GM12878 (cell line): ENCODE data around the gene MTFR1L. TPM values are rescaled to one million over a fixed set of nuclear protein-coding genes. Genes with fewer than 3 reads are reported as not detected.

ENCODE experiments used
- ATAC-seq: fragments of 200-7000 bp; cut with Tn5 transposase; 3 replicates; pipeline ENCODE4 v1.9.1; 2020; ENCODE audit warnings: mild to moderate bottlenecking, moderate library complexity
- BruUV-seq: library from RNA; stranded (reverse); fragments of 400-500 nt; replicated peaks from 2 replicates; lab custom pipeline; 2021; lab: Mats Ljungman, UMichigan
- CTCF ChIA-PET: fragments of 300-600 bp; sonication (Branson Sonifier 250); formaldehyde crosslinking; extraction: SDS; loops from one replicate; lab custom pipeline; 2021; ENCODE audit warnings: inconsistent platforms; lab: Yijun Ruan, JAX
- POLR2A ChIA-PET: fragments of 350-600 bp; formaldehyde crosslinking; extraction: SDS; loops from one replicate; lab custom pipeline; 2021; ENCODE audit warnings: inconsistent platforms; lab: Charles Lee
- RAD21 ChIA-PET: fragments of 300-600 bp; sonication (Branson Sonifier 250); formaldehyde crosslinking; loops from one replicate; lab custom pipeline; 2023; ENCODE audit warnings: antibody characterized with exemption; ENCODE audit not compliant: unreplicated experiment; lab: Charles Lee
- SMC1A ChIA-PET: fragments of 300-600 bp; sonication (Branson Sonifier 250); formaldehyde crosslinking; loops from one replicate; lab custom pipeline; 2023; ENCODE audit not compliant: unreplicated experiment, uncharacterized antibody; lab: Charles Lee
- DNase-seq: peaks from one replicate; pipeline ENCODE4 v3.0.0-alpha.2; 2011; ENCODE audit warnings: low read depth, low spot score
- FAIRE-seq: peaks from 3 replicates; lab custom pipeline; 2011; peaks lifted over from hg19 to GRCh38; lab: Jason Lieb, UNC
- H2AFZ ChIP-seq: 2 replicates; pipeline ENCODE4 v1.6.0; 2011; ENCODE audit warnings: low read depth, low read length, control low read depth; ENCODE audit not compliant: control insufficient read depth
- H3K27ac ChIP-seq: 2 replicates; pipeline ENCODE4 v1.5.1; 2011; ENCODE audit warnings: control low read depth; ENCODE audit not compliant: control insufficient read depth, insufficient read depth
- H3K27me3 ChIP-seq, 2 experiments: replicated peaks in 1 of 2; 2 replicates each; pipeline versions ENCODE4 v1.6.0 to v1.6.1; 2011; ENCODE audit warnings: low read length in 1 of 2; ENCODE audit not compliant: control insufficient read depth in 2 of 2, insufficient read depth in 2 of 2
- H3K36me3 ChIP-seq, 2 experiments: 2 replicates each; pipeline ENCODE4 v1.5.1; 2011; ENCODE audit warnings: low read length in 1 of 2; ENCODE audit not compliant: control insufficient read depth in 2 of 2, insufficient read depth in 2 of 2
- H3K4me1 ChIP-seq: 2 replicates; pipeline ENCODE4 v1.6.1; 2011; ENCODE audit warnings: mild to moderate bottlenecking, low read length, moderate library complexity, mixed read lengths; ENCODE audit not compliant: control insufficient read depth, insufficient read depth
- H3K4me2 ChIP-seq: 2 replicates; pipeline ENCODE4 v1.6.0; 2011; ENCODE audit warnings: control low read depth; ENCODE audit not compliant: control insufficient read depth, insufficient read depth
- H3K4me3 ChIP-seq: fragments of 200-600 bp; sonication (generic); 2 replicates; pipeline ENCODE4 v1.5.1; 2016
- H3K79me2 ChIP-seq: 2 replicates; pipeline ENCODE4 v1.6.0; 2011; ENCODE audit warnings: low read length; ENCODE audit not compliant: control insufficient read depth, insufficient read depth
- H3K9ac ChIP-seq: 2 replicates; pipeline ENCODE4 v1.8.0; 2011; ENCODE audit warnings: low read length, control low read depth, mixed read lengths; ENCODE audit not compliant: control insufficient read depth, insufficient read depth
- H3K9me3 ChIP-seq: replicated peaks from 3 replicates; pipeline ENCODE4 v1.5.1; 2011; ENCODE audit warnings: mild to moderate bottlenecking, low read length; ENCODE audit not compliant: control insufficient read depth, insufficient read depth
- H4K20me1 ChIP-seq: 2 replicates; pipeline ENCODE4 v1.6.0; 2011; ENCODE audit not compliant: control insufficient read depth, insufficient read depth
- CBX3 ChIP-seq: fragments of 200-600 bp; sonication (generic); IDR thresholded peaks from 2 replicates; pipeline ENCODE4 v1.6.1; 2016; ENCODE audit warnings: low read depth, borderline replicate concordance
- EGR1 ChIP-seq, 2 experiments: IDR thresholded peaks; 1 replicate in 1 of 2; 2 replicates in 1 of 2; pipeline ENCODE4 v1.6.1; 2011 to 2012; ENCODE audit warnings: low read depth in 2 of 2, low read length in 2 of 2, borderline replicate concordance in 1 of 2, mild to moderate bottlenecking in 1 of 2, moderate library complexity in 1 of 2
- HCFC1 ChIP-seq: fragments of 150-350 bp; IDR thresholded peaks from 2 replicates; pipeline ENCODE4 v1.6.1; 2014; ENCODE audit warnings: low read length
- IKZF2 ChIP-seq, 2 experiments: fragments of 450-650 bp; IDR thresholded peaks; 2 replicates each; pipeline ENCODE4 v1.6.1; 2017; ENCODE audit warnings: mild to moderate bottlenecking in 2 of 2, moderate library complexity in 2 of 2
- IRF4 ChIP-seq: IDR thresholded peaks from 2 replicates; pipeline ENCODE4 v1.6.1; 2011; ENCODE audit warnings: low read depth, low read length
- JUND ChIP-seq: IDR thresholded peaks from 2 replicates; pipeline ENCODE4 v1.6.1; 2012; ENCODE audit warnings: low read depth, mild to moderate bottlenecking, low read length, improper control_type of control experiment, moderate library complexity
- KAT2A ChIP-seq: conservative IDR thresholded peaks from 2 replicates; pipeline ENCODE4 v1.6.1; 2011; ENCODE audit warnings: low read depth, low read length; ENCODE audit not compliant: control insufficient read depth
- NFYB ChIP-seq: IDR thresholded peaks from 2 replicates; pipeline ENCODE4 v1.6.1; 2011; ENCODE audit warnings: low read depth, mild to moderate bottlenecking, low read length, improper control_type of control experiment, moderate library complexity; ENCODE audit not compliant: insufficient read depth
- NRF1 ChIP-seq: conservative IDR thresholded peaks from 2 replicates; pipeline ENCODE4 v1.6.1; 2011; ENCODE audit warnings: mild to moderate bottlenecking, low read depth, low read length, improper control_type of control experiment
- RCOR1 ChIP-seq: conservative IDR thresholded peaks from 2 replicates; pipeline ENCODE4 v1.6.1; 2012; ENCODE audit warnings: low read depth, low read length, improper control_type of control experiment
- RUNX3 ChIP-seq: IDR thresholded peaks from 2 replicates; pipeline ENCODE4 v1.6.1; 2012; ENCODE audit warnings: low read length, inconsistent platforms
- YY1 ChIP-seq: IDR thresholded peaks from 2 replicates; pipeline ENCODE4 v1.6.1; 2011; ENCODE audit warnings: low read depth, mild to moderate bottlenecking, low read length
- ZNF217 ChIP-seq: fragments of 450-650 bp; IDR thresholded peaks from 2 replicates; pipeline ENCODE4 v1.6.1; 2017; ENCODE audit warnings: antibody characterized with exemption, mild to moderate bottlenecking
- ZSCAN29 ChIP-seq: fragments of 450-650 bp; IDR thresholded peaks from 2 replicates; pipeline ENCODE4 v1.6.1; 2017; ENCODE audit warnings: mild to moderate bottlenecking, moderate library complexity
- WGBS: methylation state at CpG from one replicate; pipeline ENCODE4 v1.1.6; 2016; ENCODE audit warnings: low lambda C conversion rate; ENCODE audit not compliant: insufficient replicate concordance, insufficient coverage; ENCODE audit errors: missing lambda C conversion rate; 5-methylcytosine and 5-hydroxymethylcytosine counted together
- in situ Hi-C: fragments of 300-500 bp; cut with MboI; formaldehyde crosslinking; loops from 9 replicates; pipeline ENCODE4 v1.14.3; 2018; ENCODE audit warnings: mixed read lengths
- intact Hi-C: fragments of 100-400 bp; cut with micrococcal nuclease; formaldehyde crosslinking; loops from one replicate; pipeline ENCODE4 v1.14.2; 2022; ENCODE audit not compliant: unreplicated experiment
- polyA plus RNA-seq, 11 experiments: library from polyadenylated mRNA; depleted of rRNA in 4 of 11; unstranded in 6 of 11; stranded (reverse) in 5 of 11; fragments of >200 nt; fragmentation: Nextera tagmentation in 4 of 11; fragmentation: Illumina TruSeq in 1 of 11; extraction: Ambion mirVana in 4 of 11; extraction: Trizol in 1 of 11; gene quantifications; 1 replicate in 1 of 11; 2 replicates in 10 of 11; pipeline versions ENCODE4 v1.2.1 to v1.2.3, GENCODE V29; 2011 to 2016; ENCODE audit warnings: inconsistent platforms in 2 of 11, missing spikeins in 2 of 11, low read depth in 1 of 11
- total RNA-seq, 4 experiments: library from RNA; depleted of rRNA in 3 of 4; stranded (reverse); fragments of >200 nt in 3 of 4; fragmentation: Illumina TruSeq in 1 of 4; extraction: Trizol in 1 of 4; gene quantifications; 2 replicates each; pipeline versions ENCODE4 v1.2.1 to v1.2.3, GENCODE V29; 2013 to 2021
- TF ChIP-seq, protein P1 (sequence below): fragments of 450-650 bp; IDR thresholded peaks from 2 replicates; pipeline ENCODE4 v1.6.1; 2016; ENCODE audit warnings: mild to moderate bottlenecking
- TF ChIP-seq, protein P2 (sequence below): IDR thresholded peaks from 2 replicates; pipeline ENCODE4 v1.6.1; 2011; ENCODE audit warnings: mild to moderate bottlenecking, low read depth, low read length, moderate library complexity; ENCODE audit not compliant: insufficient replicate concordance

The MTFR1L gene
- total and polyA plus RNA-seq, 10 of the 15 experiments (the other 5 are each of a cell fraction or from before 2014, with no cell fraction given) = 16.9 to 44.2 (median 30.3) TPM

DNA sequence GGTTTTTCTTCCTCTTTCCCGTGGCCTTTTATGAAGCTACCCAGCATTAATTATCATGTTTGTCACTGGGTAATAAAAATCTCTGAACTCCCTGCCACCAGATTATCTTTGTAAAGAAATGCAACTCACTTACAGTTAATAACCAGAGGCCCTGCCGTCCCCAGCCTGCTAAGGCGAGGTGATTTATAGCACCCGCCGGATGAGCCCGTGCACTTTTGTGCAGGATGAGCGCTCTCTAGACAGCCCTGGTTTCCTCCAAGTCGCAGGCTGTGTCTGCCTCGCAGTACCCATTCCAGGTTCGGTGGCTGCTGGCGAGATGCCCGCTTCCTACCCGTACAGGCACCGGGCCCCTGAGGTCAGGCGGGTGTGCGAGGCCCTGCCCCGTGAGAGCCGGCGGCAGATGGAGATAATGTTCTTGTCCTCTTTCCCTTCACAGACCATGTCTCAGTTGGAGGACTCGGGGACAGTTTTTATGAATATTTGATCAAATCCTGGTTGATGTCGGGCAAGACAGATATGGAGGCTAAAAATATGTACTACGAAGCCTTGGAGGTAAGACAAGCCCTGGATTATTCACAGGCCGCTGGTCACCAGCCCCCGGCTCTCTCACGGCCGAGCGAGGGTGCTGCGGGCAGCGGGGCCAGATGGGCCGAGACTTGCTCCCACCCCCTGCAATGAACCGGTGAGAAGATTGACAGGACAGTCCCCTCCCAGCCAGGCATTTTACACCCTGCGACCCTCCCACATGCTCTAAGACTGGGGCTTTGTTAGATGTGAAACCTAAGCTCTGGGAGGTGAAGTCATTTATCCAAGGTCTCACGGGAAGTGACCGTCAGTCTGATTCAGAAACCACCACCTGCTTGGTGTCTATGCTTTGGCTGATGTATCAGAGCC, 48.3 kb upstream of the MTFR1L start:
- no peak overlapping the region for H3K9ac ChIP-seq
- 30% methylated on average over 34 of the region's 34 CpGs for WGBS
- H3K27me3 ChIP-seq = peaks cover 2 to 5% of the 10 kb centered on the region in 2 experiments; a peak in 1 of 4 replicates
- DNase-seq (no peak), ATAC-seq (peak; percentile 55), FAIRE-seq (no peak)
- intact Hi-C loops (no loop called here), in situ Hi-C loops (no loop called here)
- no peak for TF ChIP-seq HCFC1
- no peak for TF ChIP-seq YY1
- no peak for TF ChIP-seq ZSCAN29
- TF ChIP-seq, protein P1, sequence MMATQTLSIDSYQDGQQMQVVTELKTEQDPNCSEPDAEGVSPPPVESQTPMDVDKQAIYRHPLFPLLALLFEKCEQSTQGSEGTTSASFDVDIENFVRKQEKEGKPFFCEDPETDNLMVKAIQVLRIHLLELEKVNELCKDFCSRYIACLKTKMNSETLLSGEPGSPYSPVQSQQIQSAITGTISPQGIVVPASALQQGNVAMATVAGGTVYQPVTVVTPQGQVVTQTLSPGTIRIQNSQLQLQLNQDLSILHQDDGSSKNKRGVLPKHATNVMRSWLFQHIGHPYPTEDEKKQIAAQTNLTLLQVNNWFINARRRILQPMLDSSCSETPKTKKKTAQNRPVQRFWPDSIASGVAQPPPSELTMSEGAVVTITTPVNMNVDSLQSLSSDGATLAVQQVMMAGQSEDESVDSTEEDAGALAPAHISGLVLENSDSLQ = peak; percentile 66
- peak; percentile 44 for TF ChIP-seq RUNX3
- H3K4me2 ChIP-seq = no peak overlapping the region
- POLR2A ChIA-PET = no interaction called here
- CTCF ChIA-PET = no interaction called here
- H3K36me3 ChIP-seq = no peaks in the 10 kb centered on the region
- BruUV-seq = no TSS peak
- H3K9me3 ChIP-seq = no peaks in the 10 kb centered on the region
- SMC1A ChIA-PET = no interaction called here
- H2AFZ ChIP-seq = no peak overlapping the region
- peaks cover 13% of the 10 kb centered on the region for H3K4me1 ChIP-seq
- no peak overlapping the region for H3K27ac ChIP-seq
- H3K79me2 ChIP-seq = no peaks in the 10 kb centered on the region
- RAD21 ChIA-PET = no interaction called here
- H4K20me1 ChIP-seq = no peaks in the 10 kb centered on the region
- no peak overlapping the region for H3K4me3 ChIP-seq

DNA sequence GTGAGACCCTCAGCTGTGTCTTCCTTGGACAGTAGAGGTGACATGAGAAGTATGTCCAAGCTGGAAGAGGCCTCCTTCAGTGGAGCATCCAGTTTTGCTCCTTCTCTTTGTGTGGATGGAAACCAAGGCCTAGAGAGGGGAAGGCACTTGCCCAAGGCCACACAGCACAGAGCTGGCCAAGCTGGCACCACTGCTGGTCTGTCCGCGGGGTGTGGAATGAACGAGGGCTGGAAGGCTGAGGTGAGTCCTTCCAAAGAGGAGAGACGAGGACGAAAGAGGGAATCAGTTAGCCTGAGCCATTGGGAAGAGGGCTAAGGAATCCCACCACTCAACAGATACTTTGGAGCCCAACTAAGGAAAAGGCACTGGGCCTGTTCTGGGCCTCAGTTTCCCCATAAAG, 47.6 kb upstream of the MTFR1L start:
- ChIA-PET POLR2A (no interaction called here), CTCF (no interaction called here), RAD21 (no interaction called here), SMC1A (no interaction called here)
- WGBS = 81% methylated on average over 5 of the region's 5 CpGs
- H3K79me2 ChIP-seq = no peaks in the 10 kb centered on the region
- no peaks in the 10 kb centered on the region for H3K36me3 ChIP-seq
- H3K27me3 ChIP-seq = peaks cover 2 to 5% of the 10 kb centered on the region in 2 experiments; a peak in 1 of 4 replicates
- no TSS peak for BruUV-seq
- no peaks in the 10 kb centered on the region for H3K9me3 ChIP-seq
- intact Hi-C loops = no loop called here
- FAIRE-seq (no peak), ATAC-seq (no peak), DNase-seq (no peak)
- no peak overlapping the region for H3K27ac ChIP-seq
- in situ Hi-C loops = no loop called here
- H3K4me2 ChIP-seq = no peak overlapping the region
- H3K4me3 ChIP-seq = no peak overlapping the region
- H2AFZ ChIP-seq = no peak overlapping the region
- H3K4me1 ChIP-seq = peaks cover 13% of the 10 kb centered on the region
- H4K20me1 ChIP-seq = no peaks in the 10 kb centered on the region
- H3K9ac ChIP-seq = no peak overlapping the region
- TF ChIP-seq IKZF2 (IDR thresholded peaks at IDR 0.05) (no peak), CBX3 (no peak), ZNF217 (no peak), EGR1 (IDR thresholded peaks at IDR 0.05; ENCODE audit: borderline replicate concordance in 1 of 2, low read depth in 2 of 2, low read length in 2 of 2) (no peak), NRF1 (no peak), RCOR1 (no peak), NFYB (no peak), KAT2A (no peak), JUND (no peak), IRF4 (no peak)
- TF ChIP-seq, protein P2, sequence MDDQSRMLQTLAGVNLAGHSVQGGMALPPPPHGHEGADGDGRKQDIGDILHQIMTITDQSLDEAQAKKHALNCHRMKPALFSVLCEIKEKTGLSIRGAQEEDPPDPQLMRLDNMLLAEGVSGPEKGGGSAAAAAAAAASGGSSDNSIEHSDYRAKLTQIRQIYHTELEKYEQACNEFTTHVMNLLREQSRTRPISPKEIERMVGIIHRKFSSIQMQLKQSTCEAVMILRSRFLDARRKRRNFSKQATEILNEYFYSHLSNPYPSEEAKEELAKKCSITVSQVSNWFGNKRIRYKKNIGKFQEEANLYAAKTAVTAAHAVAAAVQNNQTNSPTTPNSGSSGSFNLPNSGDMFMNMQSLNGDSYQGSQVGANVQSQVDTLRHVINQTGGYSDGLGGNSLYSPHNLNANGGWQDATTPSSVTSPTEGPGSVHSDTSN = no peak
